ENCODE measurements around the gene ACOD1.
"Not testable (repeated sequence)": the region's sequence is repeated elsewhere in the genome, so short reads cannot be mapped to it uniquely, and the experiment has no call there.

Gene ACOD1

GRCh38 chr13:76955661-76956060, 7.3 kb downstream of the ACOD1 start:
- no peak for TF ChIP-seq CTCF (IDR thresholded peaks at IDR 0.05; ENCODE audit: extremely low read depth, insufficient read depth, missing control alignments)
- in situ Hi-C loops (cut with MboI; ENCODE audit: low pct_unique_long_range_greater_than_20kb, low sequenced_read_pairs, unreplicated experiment): no loop called here
- no peak for DNase-seq (ENCODE audit: low spot score)

- in situ Hi-C loops (cut with MboI; ENCODE audit: low pct_unique_long_range_greater_than_20kb, low sequenced_read_pairs, unreplicated experiment): no loop called here
- DNase-seq (ENCODE audit: low spot score): no peak
- no peak for TF ChIP-seq CTCF (IDR thresholded peaks at IDR 0.05; ENCODE audit: extremely low read depth, insufficient read depth, missing control alignments)
These were observed 10.6 kb downstream of the ACOD1 start for GRCh38 chr13:76958841-76959432.

GRCh38 chr13:76959734-76960133, 11.4 kb downstream of the ACOD1 start:
- in situ Hi-C loops (cut with MboI; ENCODE audit: low pct_unique_long_range_greater_than_20kb, low sequenced_read_pairs, unreplicated experiment); DNase-seq (ENCODE audit: low spot score): not testable (repeated sequence)

GRCh38 chr13:76965759-76966421, 17.6 kb downstream of the ACOD1 start:
- in situ Hi-C loops (cut with MboI; ENCODE audit: low pct_unique_long_range_greater_than_20kb, low sequenced_read_pairs, unreplicated experiment): no loop called here
- TF ChIP-seq CTCF (IDR thresholded peaks at IDR 0.05; ENCODE audit: extremely low read depth, insufficient read depth, missing control alignments): no peak
- no peak for DNase-seq (ENCODE audit: low spot score)

GRCh38 chr13:76967031-76967430, 18.7 kb downstream of the ACOD1 start:
- DNase-seq (ENCODE audit: low spot score): no peak
- no peak for TF ChIP-seq CTCF (IDR thresholded peaks at IDR 0.05; ENCODE audit: extremely low read depth, insufficient read depth, missing control alignments)
- in situ Hi-C loops (cut with MboI; ENCODE audit: low pct_unique_long_range_greater_than_20kb, low sequenced_read_pairs, unreplicated experiment): no loop called here

GRCh38 chr13:76968041-76968440, 19.7 kb downstream of the ACOD1 start:
- in situ Hi-C loops (cut with MboI; ENCODE audit: low pct_unique_long_range_greater_than_20kb, low sequenced_read_pairs, unreplicated experiment): no loop called here
- no peak for DNase-seq (ENCODE audit: low spot score)
- no peak for TF ChIP-seq CTCF (IDR thresholded peaks at IDR 0.05; ENCODE audit: extremely low read depth, insufficient read depth, missing control alignments)

- in situ Hi-C loops (cut with MboI; ENCODE audit: low pct_unique_long_range_greater_than_20kb, low sequenced_read_pairs, unreplicated experiment): no loop called here
- DNase-seq (ENCODE audit: low spot score): no peak
- no peak for TF ChIP-seq CTCF (IDR thresholded peaks at IDR 0.05; ENCODE audit: extremely low read depth, insufficient read depth, missing control alignments)
These were observed 21.4 kb downstream of the ACOD1 start for GRCh38 chr13:76969488-76970365.
